HepG2 (cell line): ENCODE measurements around the gene SLC17A9. TPM values are rescaled to one million over a fixed set of nuclear protein-coding genes. Genes with fewer than 3 reads are reported as not detected.

Source experiments
- ARID2 ChIP-seq: sonication (generic); formaldehyde crosslinking; IDR thresholded peaks from 2 replicates; pipeline ENCODE4 v1.8.1; 2022; ENCODE audit warnings: mild to moderate bottlenecking, missing genetic modification reagents, borderline replicate concordance
- BCL6 ChIP-seq: IDR thresholded peaks from 2 replicates; pipeline ENCODE4 v1.6.1; 2016; ENCODE audit warnings: missing genetic modification reagents, missing compliant biosample characterization
- CHD2 ChIP-seq: IDR thresholded peaks from 2 replicates; pipeline ENCODE4 v1.6.1; 2011; ENCODE audit warnings: low read depth, low read length, improper control_type of control experiment
- CREM ChIP-seq, 2 experiments: sonication (generic) in 1 of 2; formaldehyde crosslinking in 1 of 2; IDR thresholded peaks; 2 replicates each; pipeline versions ENCODE4 v1.4.0 to v1.6.1; 2016 to 2020; ENCODE audit warnings: antibody characterized with exemption in 1 of 2, mild to moderate bottlenecking in 1 of 2, missing genetic modification reagents in 1 of 2
- GZF1 ChIP-seq: sonication (generic); formaldehyde crosslinking; IDR thresholded peaks from 2 replicates; pipeline ENCODE4 v1.5.1; 2020; ENCODE audit warnings: mild to moderate bottlenecking, missing genetic modification reagents
- HCFC1 ChIP-seq: fragments of 150-350 bp; IDR thresholded peaks from 2 replicates; pipeline ENCODE4 v1.6.1; 2014; ENCODE audit warnings: low read depth, low read length
- HIVEP1 ChIP-seq: sonication (generic); formaldehyde crosslinking; IDR thresholded peaks from 2 replicates; pipeline ENCODE4 v1.4.0; 2020; ENCODE audit warnings: mild to moderate bottlenecking, missing genetic modification reagents
- HMG20A ChIP-seq: IDR thresholded peaks from 2 replicates; pipeline ENCODE4 v1.6.1; 2016; ENCODE audit warnings: borderline replicate concordance
- HNRNPL ChIP-seq: fragments of 200-400 bp; formaldehyde crosslinking; IDR thresholded peaks from 2 replicates; pipeline ENCODE4 v1.6.1; 2017; ENCODE audit warnings: mild to moderate bottlenecking, low read depth, low read length
- KLF11 ChIP-seq: IDR thresholded peaks from 2 replicates; pipeline ENCODE4 v1.6.1; 2016; ENCODE audit warnings: missing compliant biosample characterization
- PHF21A ChIP-seq: sonication (generic); formaldehyde crosslinking; IDR thresholded peaks from 2 replicates; pipeline ENCODE4 v1.5.0; 2020; ENCODE audit warnings: mild to moderate bottlenecking, missing genetic modification reagents
- SP4 ChIP-seq: sonication (generic); formaldehyde crosslinking; IDR thresholded peaks from 2 replicates; pipeline ENCODE4 v1.8.1; 2023; ENCODE audit warnings: mild to moderate bottlenecking, missing genetic modification reagents
- TAF15 ChIP-seq: fragments of 200-400 bp; formaldehyde crosslinking; IDR thresholded peaks from one replicate; pipeline ENCODE4 v1.6.1; 2018; ENCODE audit warnings: mild to moderate bottlenecking, low read depth, low read length; ENCODE audit not compliant: poor library complexity, severe bottlenecking
- ZNF18 ChIP-seq: sonication (generic); formaldehyde crosslinking; IDR thresholded peaks from 2 replicates; pipeline ENCODE4 v1.8.0; 2022; ENCODE audit warnings: mild to moderate bottlenecking, missing genetic modification reagents; ENCODE audit not compliant: insufficient replicate concordance
- ZNF224 ChIP-seq: sonication (generic); formaldehyde crosslinking; IDR thresholded peaks from 2 replicates; pipeline ENCODE4 v1.5.0; 2020; ENCODE audit warnings: mild to moderate bottlenecking, missing genetic modification reagents
- ZNF337 ChIP-seq: sonication (generic); formaldehyde crosslinking; IDR thresholded peaks from 2 replicates; pipeline ENCODE4 v1.5.1; 2020; ENCODE audit warnings: missing genetic modification reagents, low read depth, mild to moderate bottlenecking, borderline replicate concordance
- ZNF367 ChIP-seq: sonication (generic); formaldehyde crosslinking; IDR thresholded peaks from 2 replicates; pipeline ENCODE4 v1.4.0; 2020; ENCODE audit warnings: missing genetic modification reagents, borderline replicate concordance
- ZNF562 ChIP-seq: sonication (generic); formaldehyde crosslinking; IDR thresholded peaks from 2 replicates; pipeline ENCODE4 v1.8.0; 2022; ENCODE audit warnings: missing genetic modification reagents, borderline replicate concordance
- ZNF564 ChIP-seq: sonication (generic); formaldehyde crosslinking; IDR thresholded peaks from 2 replicates; pipeline ENCODE4 v1.8.1; 2023; ENCODE audit warnings: mild to moderate bottlenecking, missing genetic modification reagents
- polyA plus RNA-seq, 8 experiments: library from polyadenylated mRNA; depleted of rRNA in 3 of 8; stranded (reverse) in 7 of 8; unstranded in 1 of 8; fragments of >200 nt; fragmentation: Illumina TruSeq in 4 of 8; extraction: Trizol in 4 of 8; gene quantifications; 2 replicates each; pipeline versions ENCODE4 v1.2.1 to v1.2.3, GENCODE V29; 2011 to 2016; ENCODE audit warnings: low read depth in 4 of 8, missing spikeins in 1 of 8, mixed read lengths in 1 of 8; ENCODE audit not compliant: insufficient read depth in 1 of 8
- total RNA-seq, 5 experiments: library from RNA; depleted of rRNA; stranded (reverse); fragments of >200 nt; fragmentation: Illumina TruSeq; extraction: Trizol; gene quantifications; 2 replicates each; pipeline ENCODE4 v1.2.3, GENCODE V29; 2016; ENCODE audit warnings: low read depth in 1 of 5
- TF ChIP-seq, protein P1 (sequence below): sonication (generic); formaldehyde crosslinking; IDR thresholded peaks from 2 replicates; pipeline ENCODE4 v1.8.0; 2022; ENCODE audit warnings: low read depth, missing genetic modification reagents
- TF ChIP-seq, protein P2 (sequence below): sonication (generic); formaldehyde crosslinking; IDR thresholded peaks from 2 replicates; pipeline ENCODE4 v1.4.0; 2020; ENCODE audit warnings: mild to moderate bottlenecking, missing genetic modification reagents
- TF ChIP-seq, protein P3 (sequence below): sonication (generic); formaldehyde crosslinking; IDR thresholded peaks from 2 replicates; pipeline ENCODE4 v1.4.0; 2020; ENCODE audit warnings: missing genetic modification reagents

The SLC17A9 gene
- total and polyA plus RNA-seq, 2 of the 13 experiments (the other 11 are each of a cell fraction or from before 2014, with no cell fraction given), result 110 to 191 TPM

- TF ChIP-seq, protein P1, sequence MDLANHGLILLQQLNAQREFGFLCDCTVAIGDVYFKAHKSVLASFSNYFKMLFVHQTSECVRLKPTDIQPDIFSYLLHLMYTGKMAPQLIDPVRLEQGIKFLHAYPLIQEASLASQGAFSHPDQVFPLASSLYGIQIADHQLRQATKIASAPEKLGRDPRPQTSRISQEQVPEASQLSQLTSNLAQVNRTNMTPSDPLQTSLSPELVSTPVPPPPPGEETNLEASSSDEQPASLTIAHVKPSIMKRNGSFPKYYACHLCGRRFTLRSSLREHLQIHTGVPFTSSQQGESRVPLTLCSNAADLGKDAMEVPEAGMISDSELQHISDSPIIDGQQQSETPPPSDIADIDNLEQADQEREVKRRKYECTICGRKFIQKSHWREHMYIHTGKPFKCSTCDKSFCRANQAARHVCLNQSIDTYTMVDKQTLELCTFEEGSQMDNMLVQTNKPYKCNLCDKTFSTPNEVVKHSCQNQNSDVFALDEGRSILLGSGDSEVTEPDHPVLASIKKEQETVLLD (CRISPR knock-in tag), result no peak
- TF ChIP-seq CHD2 (peak; percentile 5; the same call in 1 of the 2 replicates), HIVEP1 (CRISPR knock-in tag) (peak; percentile 84), ZNF337 (CRISPR knock-in tag) (no peak), ZNF18 (CRISPR knock-in tag) (no peak), ZNF367 (CRISPR knock-in tag) (peak; percentile 79; the same call in 1 of the 2 replicates), ZNF224 (CRISPR knock-in tag) (no peak; the same call in 1 of the 2 replicates), ARID2 (CRISPR knock-in tag) (peak; percentile 89; the same call in 1 of the 2 replicates), KLF11 (CRISPR knock-in tag) (peak; percentile 82; the same call in 1 of the 2 replicates), GZF1 (CRISPR knock-in tag) (peak; percentile 21), HCFC1 (no peak), TAF15 (peak; percentile 54), HMG20A (CRISPR knock-in tag) (no peak), ZNF564 (CRISPR knock-in tag) (0 out of 2 replicates have a peak, but pooled peaks have one; percentile 32), BCL6 (CRISPR knock-in tag) (peak; percentile 46; the same call in 1 of the 2 replicates), HNRNPL (peak; percentile 93), PHF21A (CRISPR knock-in tag) (0 out of 2 replicates have a peak, but pooled peaks have one; percentile 1), ZNF562 (CRISPR knock-in tag) (no peak), SP4 (CRISPR knock-in tag) (no peak), CREM (IDR thresholded peaks at IDR 0.05) (no peak), CREM (CRISPR knock-in tag; IDR thresholded peaks at IDR 0.05) (peak; percentile 29; the same call in 1 of the 2 replicates)
- TF ChIP-seq, protein P2, sequence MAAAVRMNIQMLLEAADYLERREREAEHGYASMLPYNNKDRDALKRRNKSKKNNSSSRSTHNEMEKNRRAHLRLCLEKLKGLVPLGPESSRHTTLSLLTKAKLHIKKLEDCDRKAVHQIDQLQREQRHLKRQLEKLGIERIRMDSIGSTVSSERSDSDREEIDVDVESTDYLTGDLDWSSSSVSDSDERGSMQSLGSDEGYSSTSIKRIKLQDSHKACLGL (CRISPR knock-in tag), result 0 out of 2 replicates have a peak, but pooled peaks have one; percentile 82
- TF ChIP-seq, protein P3, sequence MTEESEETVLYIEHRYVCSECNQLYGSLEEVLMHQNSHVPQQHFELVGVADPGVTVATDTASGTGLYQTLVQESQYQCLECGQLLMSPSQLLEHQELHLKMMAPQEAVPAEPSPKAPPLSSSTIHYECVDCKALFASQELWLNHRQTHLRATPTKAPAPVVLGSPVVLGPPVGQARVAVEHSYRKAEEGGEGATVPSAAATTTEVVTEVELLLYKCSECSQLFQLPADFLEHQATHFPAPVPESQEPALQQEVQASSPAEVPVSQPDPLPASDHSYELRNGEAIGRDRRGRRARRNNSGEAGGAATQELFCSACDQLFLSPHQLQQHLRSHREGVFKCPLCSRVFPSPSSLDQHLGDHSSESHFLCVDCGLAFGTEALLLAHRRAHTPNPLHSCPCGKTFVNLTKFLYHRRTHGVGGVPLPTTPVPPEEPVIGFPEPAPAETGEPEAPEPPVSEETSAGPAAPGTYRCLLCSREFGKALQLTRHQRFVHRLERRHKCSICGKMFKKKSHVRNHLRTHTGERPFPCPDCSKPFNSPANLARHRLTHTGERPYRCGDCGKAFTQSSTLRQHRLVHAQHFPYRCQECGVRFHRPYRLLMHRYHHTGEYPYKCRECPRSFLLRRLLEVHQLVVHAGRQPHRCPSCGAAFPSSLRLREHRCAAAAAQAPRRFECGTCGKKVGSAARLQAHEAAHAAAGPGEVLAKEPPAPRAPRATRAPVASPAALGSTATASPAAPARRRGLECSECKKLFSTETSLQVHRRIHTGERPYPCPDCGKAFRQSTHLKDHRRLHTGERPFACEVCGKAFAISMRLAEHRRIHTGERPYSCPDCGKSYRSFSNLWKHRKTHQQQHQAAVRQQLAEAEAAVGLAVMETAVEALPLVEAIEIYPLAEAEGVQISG, result peak; percentile 49; the same call in 1 of the 2 replicates
These were observed 694 bp downstream of the SLC17A9 start (continued) for GRCh38 chr20:62952968-62953838.
